ENCODE measurements around the gene GFRA1. TPM values are rescaled to one million over a fixed set of nuclear protein-coding genes. Genes with fewer than 3 reads are reported as not detected.

The GFRA1 gene
- total and polyA plus RNA-seq, 2 of the 4 experiments (the other 2 are of a cell fraction), result 9.1 to 9.3 TPM

- TF ChIP-seq BHLHE40 (IDR thresholded peaks at IDR 0.05; ENCODE audit: low read depth, low read length), result peak; percentile 63
- no peak for TF ChIP-seq CHD1 (IDR thresholded peaks at IDR 0.05; ENCODE audit: low read depth, low read length)
These were observed 159.1 kb downstream of the GFRA1 start (continued) for GRCh38 chr10:116113721-116114501.

- no peak overlapping the region for H3K14ac ChIP-seq (replicated peaks; ENCODE audit: low read depth, low read length)
- no peak overlapping the region for H2BK5ac ChIP-seq (ENCODE audit: low read depth, low read length, poor library complexity, severe bottlenecking)
- no peak overlapping the region for H2BK15ac ChIP-seq (ENCODE audit: low read depth, low read length)
- no peak overlapping the region for H4K5ac ChIP-seq (ENCODE audit: low read depth, low read length)
- H3K27me3 ChIP-seq (ENCODE audit: control insufficient read depth, insufficient read depth, low read length), result no peaks in the 10 kb centered on the region
- H3K18ac ChIP-seq (ENCODE audit: low read depth, low read length), result no peak overlapping the region
- 89% methylated on average over 5 of the region's 17 CpGs; no CpG with 5 or more reads in 1 of the 2 experiments for WGBS, 2 experiments (ENCODE audit: extremely low coverage in 2 of 2, insufficient read length in 1 of 2)
- no peaks in the 10 kb centered on the region for H3K4me1 ChIP-seq (ENCODE audit: control insufficient read depth, insufficient read depth, low read length)
- CTCF ChIA-PET, result interaction anchor here (0.6 kb wide), 1 partner anchor 1789 kb away, joined by 3 read pairs; no protein-coding TSS in a partner anchor
- dilution Hi-C loops (cut with HindIII; ENCODE audit: low sequenced_read_pairs, unreplicated experiment), result no loop called here
- DNase-seq (no peak), ATAC-seq (ENCODE audit: low read depth) (no peak)
- POLR2A ChIA-PET (ENCODE audit: unreplicated experiment), result no interaction called here
- H2AK9ac ChIP-seq (replicated peaks; ENCODE audit: low read depth, low read length, poor library complexity), result no peak overlapping the region
- peaks cover 4% of the 10 kb centered on the region; the same call in 1 of the 2 replicates for H3K9me1 ChIP-seq (ENCODE audit: insufficient read depth, low read length)
- intact Hi-C loops (cut with micrococcal nuclease), result no loop called here
- H3K4me3 ChIP-seq (ENCODE audit: insufficient read depth, low read depth, low read length), result no peak overlapping the region
- H4K20me1 ChIP-seq (ENCODE audit: insufficient read depth, low read length), result no peaks in the 10 kb centered on the region
- no peak overlapping the region for H2AK5ac ChIP-seq (ENCODE audit: low read depth, low read length)
- in situ Hi-C loops (cut with MboI; ENCODE audit: low sequenced_read_pairs), result no loop called here
- no peaks in the 10 kb centered on the region for H3K36me3 ChIP-seq (ENCODE audit: control insufficient read depth, insufficient read depth, low read length)
- no peaks in the 10 kb centered on the region for H3K79me1 ChIP-seq (ENCODE audit: low read depth in 1 of 2, low read length in 2 of 2)
- H3K56ac ChIP-seq (ENCODE audit: extremely low read depth, insufficient read depth, low read length), result no peak overlapping the region
- H3K23ac ChIP-seq (ENCODE audit: low read depth, low read length), result no peak overlapping the region
- H2AFZ ChIP-seq (replicated peaks; ENCODE audit: low read length, poor library complexity), result no peak overlapping the region
- no TSS peak for BruUV-seq (replicated peaks)
- no peak overlapping the region for H4K8ac ChIP-seq (ENCODE audit: low read depth in 2 of 2, low read length in 2 of 2)
- H2BK20ac ChIP-seq (ENCODE audit: low read depth, low read length), result no peak overlapping the region
- H3K9me3 ChIP-seq (ENCODE audit: control insufficient read depth, insufficient read depth, low read length), result no peaks in the 10 kb centered on the region
- H2BK120ac ChIP-seq (ENCODE audit: low read depth, low read length), result no peak overlapping the region
- H3K9ac ChIP-seq (ENCODE audit: low read depth, low read length), result no peak overlapping the region
- H3K4me2 ChIP-seq (ENCODE audit: low read depth, low read length), result no peak overlapping the region
- H4K91ac ChIP-seq (ENCODE audit: insufficient read depth, low read depth, low read length), result no peak overlapping the region
- no peak overlapping the region for H3K27ac ChIP-seq (ENCODE audit: insufficient read depth, low read length)
- H3K4ac ChIP-seq (ENCODE audit: low read depth, low read length), result no peak overlapping the region
- TF ChIP-seq ELK1 (IDR thresholded peaks at IDR 0.05; ENCODE audit: borderline replicate concordance, low read depth, low read length) (no peak), BHLHE40 (IDR thresholded peaks at IDR 0.05; ENCODE audit: low read depth, low read length) (no peak), USF2 (IDR thresholded peaks at IDR 0.05; ENCODE audit: low read depth, low read length) (no peak), CHD1 (IDR thresholded peaks at IDR 0.05; ENCODE audit: low read depth, low read length) (no peak), MAZ (IDR thresholded peaks at IDR 0.05; ENCODE audit: borderline replicate concordance, low read depth, low read length) (no peak), RAD21 (IDR thresholded peaks at IDR 0.05; ENCODE audit: low read length) (no peak), CTCF (conservative IDR thresholded peaks at IDR 0.05; ENCODE audit: low read depth, low read length) (no peak), RFX5 (IDR thresholded peaks at IDR 0.05; ENCODE audit: low read depth, low read length) (no peak)
These were observed 160.5 kb downstream of the GFRA1 start for GRCh38 chr10:116112232-116113231.
